Erythroblast (primary cell): ENCODE measurements around the gene SAMD4B.
A peak's percentile ranks its signal among the peaks of the same experiment; 100 is the strongest.
"Not testable (repeated sequence)": the region's sequence is repeated elsewhere in the genome, so short reads cannot be mapped to it uniquely, and the experiment has no call there.

Experiments used
- DNase-seq, 2 experiments: peaks; one replicate each; lab custom pipeline; 2025; lab: John Stamatoyannopoulos, UW
- GATA1 ChIP-seq: IDR thresholded peaks from 2 replicates; pipeline ENCODE4 v1.6.1; 2011; ENCODE audit warnings: low read depth, mild to moderate bottlenecking, control low read depth, low read length, moderate library complexity
- POLR2A ChIP-seq: IDR thresholded peaks from 2 replicates; pipeline ENCODE4 v1.6.1; 2011; ENCODE audit warnings: mild to moderate bottlenecking, low read length

Gene SAMD4B

GRCh38 chr19:39306075-39306474, 36.1 kb upstream of the SAMD4B start:
- DNase-seq = no peak
- TF ChIP-seq POLR2A (no peak), GATA1 (no peak)

GRCh38 chr19:39307046-39307821, 35.0 kb upstream of the SAMD4B start:
- TF ChIP-seq POLR2A (no peak), GATA1 (no peak)
- peak; percentile 72 to 79 for DNase-seq

- TF ChIP-seq GATA1 = no peak
- no peak for TF ChIP-seq POLR2A
These were observed 34.2 kb upstream of the SAMD4B start for GRCh38 chr19:39307822-39308530.

GRCh38 chr19:39308531-39309304, 33.5 kb upstream of the SAMD4B start:
- TF ChIP-seq GATA1 (no peak), POLR2A (no peak)
- DNase-seq = peak; percentile 46 to 49

More at GRCh38 chr19:39307822-39308530, 34.2 kb upstream of the SAMD4B start:
- DNase-seq = peak in 1 of 2 experiments; percentile 33

- not testable (repeated sequence) for DNase-seq
These were observed 32.9 kb upstream of the SAMD4B start for GRCh38 chr19:39309305-39309670.

- TF ChIP-seq POLR2A (no peak), GATA1 (no peak)
- no peak for DNase-seq
These were observed 31.5 kb upstream of the SAMD4B start for GRCh38 chr19:39310558-39311311.

- TF ChIP-seq GATA1 (no peak), POLR2A (no peak)
- DNase-seq = no peak
These were observed 28.0 kb upstream of the SAMD4B start for GRCh38 chr19:39314016-39314728.

GRCh38 chr19:39315933-39316332, 26.3 kb upstream of the SAMD4B start:
- TF ChIP-seq POLR2A (no peak), GATA1 (no peak)
- DNase-seq = no peak

- no peak for DNase-seq
- TF ChIP-seq GATA1 (no peak), POLR2A (no peak)
These were observed 25.4 kb upstream of the SAMD4B start for GRCh38 chr19:39316627-39317321.

- no peak for DNase-seq
- TF ChIP-seq POLR2A (no peak), GATA1 (no peak)
These were observed 24.7 kb upstream of the SAMD4B start for GRCh38 chr19:39317476-39317875.

GRCh38 chr19:39318071-39318470, 24.1 kb upstream of the SAMD4B start:
- no peak for TF ChIP-seq POLR2A
- TF ChIP-seq GATA1 = no peak
- DNase-seq = no peak

- no peak for DNase-seq
- TF ChIP-seq GATA1 = no peak
- no peak for TF ChIP-seq POLR2A
These were observed 23.5 kb upstream of the SAMD4B start for GRCh38 chr19:39318690-39319089.
